Midbrain (tissue), 1 donor: ENCODE data around the gene NVL.

Source experiments
- DNase-seq: peaks from one replicate; lab custom pipeline; 2025; lab: John Stamatoyannopoulos, UW

NVL gene

GRCh38 chr1:224287714-224288113 lies 42.3 kb downstream of the NVL start:
- peak; percentile 77 for DNase-seq

GRCh38 chr1:224282140-224282539 lies 47.8 kb downstream of the NVL start:
- DNase-seq = no peak

GRCh38 chr1:224276771-224277487 lies 53.0 kb downstream of the NVL start:
- no peak for DNase-seq

- DNase-seq = no peak
Observed at GRCh38 chr1:224274970-224275626, 54.9 kb downstream of the NVL start.

- no peak for DNase-seq
Observed at GRCh38 chr1:224273641-224274040, 56.3 kb downstream of the NVL start.

- no peak for DNase-seq
Observed at GRCh38 chr1:224271106-224271505, 58.9 kb downstream of the NVL start.

GRCh38 chr1:224267925-224268324 lies 62.0 kb downstream of the NVL start:
- DNase-seq = no peak

- no peak for DNase-seq
Observed at GRCh38 chr1:224266915-224267856, 62.8 kb downstream of the NVL start.

GRCh38 chr1:224266105-224266914 lies 63.7 kb downstream of the NVL start:
- no peak for DNase-seq

- DNase-seq = no peak
Observed at GRCh38 chr1:224264321-224264720, 65.7 kb downstream of the NVL start.

- DNase-seq = no peak
Observed at GRCh38 chr1:224262373-224263054, 67.5 kb downstream of the NVL start.

- DNase-seq = no peak
Observed at GRCh38 chr1:224259986-224260385, 70.0 kb downstream of the NVL start.

GRCh38 chr1:224258351-224258750 lies 71.6 kb downstream of the NVL start:
- DNase-seq = no peak

- no peak for DNase-seq
Observed at GRCh38 chr1:224256640-224257039, 73.3 kb downstream of the NVL start.

GRCh38 chr1:224253721-224254120 lies 76.3 kb downstream of the NVL start:
- no peak for DNase-seq

GRCh38 chr1:224252479-224252878 lies 77.5 kb downstream of the NVL start:
- no peak for DNase-seq

- no peak for DNase-seq
Observed at GRCh38 chr1:224251741-224252146, 78.2 kb downstream of the NVL start.

GRCh38 chr1:224245188-224245587 lies 84.8 kb downstream of the NVL start:
- DNase-seq = peak; percentile 22

- DNase-seq = peak; percentile 12
Observed at GRCh38 chr1:224238756-224239155, 91.2 kb downstream of the NVL start.

- DNase-seq = no peak
Observed at GRCh38 chr1:224238212-224238611, 91.8 kb downstream of the NVL start.
